ENCODE results near the gene CUBN.
"Not testable (repeated sequence)": the region's sequence is repeated elsewhere in the genome, so short reads cannot be mapped to it uniquely, and the experiment has no call there.

CUBN gene

DNA sequence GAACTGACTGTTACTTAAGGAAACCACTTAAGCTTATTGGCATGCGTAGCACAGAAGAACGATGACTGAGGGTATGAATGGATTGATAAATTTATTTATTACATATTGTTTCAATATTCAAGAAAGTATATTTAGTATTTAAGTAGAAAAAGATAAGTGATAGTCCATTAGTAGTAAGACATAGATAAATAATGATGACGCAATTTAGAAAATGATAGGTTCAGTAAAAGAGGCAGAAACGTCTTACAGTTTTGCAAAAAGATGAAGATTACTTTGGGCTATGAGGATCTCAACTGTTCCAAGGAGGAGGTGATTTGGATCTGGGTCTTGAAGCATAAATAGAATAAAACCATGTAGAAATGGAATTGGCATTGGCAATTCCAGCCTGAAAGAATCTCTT lies 275.8 kb downstream of the CUBN start:
- H3K27ac ChIP-seq, result no peak overlapping the region
- no peak for DNase-seq (ENCODE audit: low read depth, low spot score)

GRCh38 chr10:16853201-16853600 lies 276.4 kb downstream of the CUBN start:
- no peak overlapping the region for H3K27ac ChIP-seq
- no peak for DNase-seq (ENCODE audit: low read depth, low spot score)

- H3K27ac ChIP-seq, result no peak overlapping the region
- no peak for DNase-seq (ENCODE audit: low read depth, low spot score)
Observed at GRCh38 chr10:16852624-16853023, 277.0 kb downstream of the CUBN start.

- no peak overlapping the region for H3K27ac ChIP-seq
- DNase-seq (ENCODE audit: low read depth, low spot score), result no peak
Observed at GRCh38 chr10:16848562-16849154, 281.0 kb downstream of the CUBN start.

DNA sequence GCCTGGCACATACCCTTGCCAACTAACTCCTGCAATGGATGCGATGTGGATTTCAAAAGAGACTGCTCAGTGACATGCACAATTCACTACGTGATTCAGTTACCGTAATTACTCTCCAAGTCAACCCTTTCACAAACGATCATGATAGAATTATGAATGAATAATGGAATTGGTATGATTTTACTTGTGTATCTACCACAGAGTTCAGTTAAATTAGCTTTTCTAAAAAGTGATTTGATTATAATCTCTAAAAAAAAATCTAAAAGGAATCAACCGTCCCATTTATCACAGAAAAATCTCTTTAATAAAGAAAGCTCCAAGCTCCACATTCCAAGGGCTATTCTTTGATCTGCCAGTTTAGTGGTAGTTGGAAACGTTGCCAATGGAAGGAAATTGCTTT lies 282.0 kb downstream of the CUBN start:
- no peak for DNase-seq (ENCODE audit: low read depth, low spot score)
- no peak overlapping the region for H3K27ac ChIP-seq

DNA sequence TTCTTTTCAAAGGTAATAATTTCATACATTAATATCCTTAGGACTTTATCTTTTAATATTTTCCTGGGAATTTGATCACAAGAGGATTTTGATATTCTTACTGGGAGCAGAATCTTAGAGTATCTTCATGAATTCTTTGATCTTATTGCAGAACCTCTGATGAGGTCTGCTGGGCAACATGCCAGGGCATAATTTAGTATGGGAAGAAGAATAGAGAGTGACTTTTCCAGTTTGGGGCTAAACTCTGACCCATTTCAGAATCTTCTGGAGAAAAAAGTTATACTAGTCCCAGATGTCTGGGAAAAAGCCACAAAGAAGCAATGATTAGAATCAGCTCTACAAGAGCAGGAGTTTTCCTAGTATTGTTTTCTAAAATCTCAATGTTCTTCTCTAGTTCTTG lies 284.4 kb downstream of the CUBN start:
- no peak overlapping the region for H3K27ac ChIP-seq
- DNase-seq (ENCODE audit: low read depth, low spot score), result no peak

DNA sequence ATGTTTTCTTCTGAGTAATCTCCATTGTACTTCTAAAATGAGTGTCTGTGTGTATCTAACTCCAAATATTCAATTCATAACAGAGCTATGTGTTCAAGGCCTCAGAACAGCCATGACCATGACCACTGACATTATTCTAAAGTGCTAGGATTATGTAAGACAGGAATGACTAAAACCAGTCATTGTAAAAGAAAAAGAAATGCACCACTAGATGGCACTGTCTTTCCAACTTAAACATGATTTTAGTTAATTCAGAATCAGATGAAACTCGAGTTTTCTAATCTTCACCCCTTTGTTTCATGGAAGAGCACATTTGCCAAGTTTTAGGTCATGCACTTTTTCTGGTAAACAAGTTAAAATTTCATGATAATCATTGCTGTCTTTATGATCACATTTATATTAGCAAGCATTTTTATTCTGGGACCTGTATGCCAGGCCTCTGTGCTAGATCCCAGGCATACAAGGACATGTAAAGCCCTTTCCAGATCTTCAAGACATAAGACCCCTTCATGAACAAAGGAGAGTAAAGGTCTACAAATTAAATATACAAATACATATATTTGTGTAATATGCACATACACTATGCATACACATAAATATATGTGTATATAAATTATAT lies 286.2 kb downstream of the CUBN start:
- DNase-seq (ENCODE audit: low read depth, low spot score), result no peak
- H3K27ac ChIP-seq, result no peak overlapping the region

GRCh38 chr10:16835228-16835627 lies 294.4 kb downstream of the CUBN start:
- DNase-seq (ENCODE audit: low read depth, low spot score), result no peak
- no peak overlapping the region for H3K27ac ChIP-seq

DNA sequence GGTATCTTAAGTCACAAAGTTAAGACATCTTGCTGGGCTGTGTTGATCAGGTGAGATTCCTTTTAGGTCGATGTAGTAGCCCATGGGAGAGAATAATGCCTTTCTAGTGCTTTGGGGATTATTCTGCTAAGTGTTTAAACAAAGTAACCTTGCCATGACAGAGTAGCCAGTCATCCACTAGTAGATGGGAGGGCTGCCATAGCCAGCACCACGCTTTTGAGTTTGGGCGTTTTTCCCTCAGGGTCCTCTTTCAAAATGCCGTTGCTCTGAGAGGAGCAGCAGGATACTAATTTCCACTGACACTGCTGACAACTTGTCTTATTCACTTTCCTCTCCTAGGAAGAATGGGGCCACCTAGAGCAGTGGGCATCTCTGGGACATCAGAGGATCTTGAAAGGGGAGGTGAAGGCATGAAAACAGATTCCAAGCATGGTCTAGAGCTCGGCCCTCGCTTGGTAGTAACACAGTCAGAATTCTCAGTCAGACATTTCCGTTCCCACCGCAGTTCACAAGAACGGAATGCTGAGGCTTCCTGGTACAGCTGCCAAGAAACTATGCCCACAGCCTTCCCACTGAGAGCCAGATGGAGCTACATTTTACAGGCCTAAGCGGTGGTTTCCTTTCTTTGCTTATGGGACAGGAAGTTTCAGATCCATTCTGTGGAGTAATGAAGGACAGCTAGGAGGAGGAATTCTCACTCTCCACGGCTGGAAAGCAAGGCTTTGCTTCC lies 297.1 kb downstream of the CUBN start:
- peak; percentile 45 for DNase-seq (ENCODE audit: low read depth, low spot score)
- peak overlapping the region; percentile 63 for H3K27ac ChIP-seq

DNA sequence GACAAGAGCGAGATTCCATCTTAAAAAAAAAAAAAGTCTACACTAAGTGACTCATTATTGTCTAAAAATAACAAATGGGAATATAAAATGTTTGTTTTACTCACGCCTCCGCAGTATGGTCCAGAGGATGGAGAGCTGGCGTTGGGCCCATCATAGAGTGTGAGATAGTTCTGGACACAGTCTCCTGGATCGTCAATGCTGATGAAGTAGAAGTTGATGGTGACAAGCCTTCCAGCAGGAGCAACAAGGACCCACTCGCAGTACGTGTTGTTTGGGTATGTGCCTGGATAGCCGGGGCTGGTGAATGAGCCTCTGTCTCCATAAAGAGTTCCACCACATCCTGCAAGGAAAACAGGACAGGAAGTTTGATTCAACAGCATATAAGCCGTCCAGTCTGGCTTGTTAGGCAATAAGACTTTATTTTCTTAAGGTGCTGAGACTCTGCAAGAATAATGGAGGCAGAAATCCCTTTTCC lies 300.9 kb downstream of the CUBN start:
- no peak for DNase-seq (ENCODE audit: low read depth, low spot score)
- peak overlapping the region; percentile 18 for H3K27ac ChIP-seq

DNA sequence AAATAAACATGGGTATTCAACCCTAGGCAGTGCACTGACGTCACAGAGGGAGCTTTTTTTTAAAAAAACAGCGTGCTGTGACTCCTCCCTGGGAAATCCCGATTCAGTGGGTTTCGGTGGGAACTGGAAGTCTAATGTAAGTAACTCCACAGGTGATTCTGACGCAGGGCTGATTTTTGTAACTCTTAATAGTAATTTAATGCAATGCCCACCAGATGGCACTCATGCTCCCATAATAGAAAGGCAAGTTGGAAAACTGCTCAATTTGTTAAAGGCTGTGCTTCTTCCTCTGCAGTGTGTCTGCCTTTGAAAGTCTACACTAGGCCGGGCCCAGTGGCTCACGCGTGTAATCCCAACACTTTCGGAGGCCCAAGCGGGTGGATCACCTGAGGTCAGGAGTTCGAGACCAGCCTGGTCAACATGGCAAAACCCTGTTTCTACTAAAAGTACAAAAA lies 301.5 kb downstream of the CUBN start:
- H3K27ac ChIP-seq, result peak overlapping the region; percentile 18
- DNase-seq (ENCODE audit: low read depth, low spot score), result no peak

GRCh38 chr10:16827474-16827873 lies 302.1 kb downstream of the CUBN start:
- not testable (repeated sequence) for H3K27ac ChIP-seq; DNase-seq (ENCODE audit: low read depth, low spot score)

DNA sequence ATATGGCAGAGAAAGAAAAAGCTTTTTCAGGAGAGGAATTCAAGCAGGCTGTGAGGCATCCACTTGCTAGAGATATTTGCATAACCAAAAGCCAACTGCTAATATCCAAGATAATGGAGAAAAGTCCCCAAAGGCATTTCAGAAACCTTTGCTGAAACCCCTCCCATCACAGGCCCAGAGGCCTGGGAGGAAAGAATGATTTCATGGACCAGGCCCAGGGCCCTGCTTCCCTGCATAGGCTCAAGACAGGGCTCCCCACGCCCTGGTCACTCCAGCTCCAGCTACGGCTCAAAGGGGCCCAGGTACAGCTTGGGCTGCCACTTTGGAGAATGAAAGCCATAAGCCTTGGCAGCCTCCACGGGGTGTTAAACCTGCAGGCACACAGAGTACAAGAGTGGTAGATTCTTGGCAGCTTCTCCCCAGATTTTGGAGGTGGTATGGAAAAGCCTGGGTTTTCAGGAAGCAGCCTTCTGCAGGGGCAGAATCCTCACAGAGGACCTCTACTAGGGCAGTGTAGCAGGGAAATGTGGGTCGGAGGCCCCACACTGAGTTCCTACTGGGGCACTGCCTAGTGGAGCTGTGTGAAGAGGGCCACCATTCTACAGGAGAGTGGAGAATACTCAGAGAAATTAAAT lies 306.8 kb downstream of the CUBN start:
- no peak for DNase-seq (ENCODE audit: low read depth, low spot score)
- no peak overlapping the region for H3K27ac ChIP-seq

DNA sequence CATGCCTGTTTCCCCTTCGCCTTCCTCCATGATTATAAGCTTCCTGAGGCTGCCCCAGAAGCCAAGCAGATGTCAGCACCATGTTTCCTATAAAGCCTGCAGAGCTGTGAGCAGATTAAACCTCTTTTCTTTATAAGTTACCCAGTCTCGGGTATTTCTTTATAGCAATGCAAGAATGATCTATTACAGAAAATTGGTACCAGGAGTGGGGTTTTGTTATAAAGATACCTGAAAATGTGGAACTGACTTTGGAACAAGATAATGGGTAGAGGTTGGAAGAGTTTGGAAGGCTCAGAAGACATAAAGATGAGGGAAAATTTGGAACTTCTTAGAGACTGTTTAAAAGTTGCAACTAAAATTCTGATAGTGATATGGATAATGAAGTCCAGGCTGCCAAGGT lies 307.6 kb downstream of the CUBN start:
- DNase-seq (ENCODE audit: low read depth, low spot score), result no peak
- H3K27ac ChIP-seq, result no peak overlapping the region

- H3K27ac ChIP-seq, result no peak overlapping the region
- no peak for DNase-seq (ENCODE audit: low read depth, low spot score)
Observed at GRCh38 chr10:16820421-16820820, 309.2 kb downstream of the CUBN start.

- DNase-seq (ENCODE audit: low read depth, low spot score), result no peak
- H3K27ac ChIP-seq, result no peak overlapping the region
Observed at GRCh38 chr10:16820018-16820417, 309.6 kb downstream of the CUBN start.

DNA sequence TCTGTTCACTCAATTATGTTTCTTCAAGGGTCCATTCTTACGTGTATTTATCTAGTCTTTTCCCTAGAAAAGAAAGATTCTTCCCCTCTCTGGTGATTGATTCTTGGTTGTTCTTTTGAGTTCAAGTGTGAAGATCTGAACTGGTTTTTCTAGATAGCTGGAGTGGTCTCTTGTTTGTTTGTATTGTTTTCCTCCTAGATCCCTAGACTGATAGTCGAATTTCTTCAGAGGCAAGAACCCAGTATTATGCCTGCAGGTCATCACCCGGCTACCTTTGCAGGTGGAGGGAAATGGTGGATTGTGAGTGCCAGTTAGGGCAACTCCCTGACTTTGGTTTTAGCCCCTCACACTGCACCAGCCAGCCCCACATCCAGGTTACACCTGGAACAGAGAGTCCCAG lies 310.2 kb downstream of the CUBN start:
- no peak for DNase-seq (ENCODE audit: low read depth, low spot score)
- no peak overlapping the region for H3K27ac ChIP-seq

DNA sequence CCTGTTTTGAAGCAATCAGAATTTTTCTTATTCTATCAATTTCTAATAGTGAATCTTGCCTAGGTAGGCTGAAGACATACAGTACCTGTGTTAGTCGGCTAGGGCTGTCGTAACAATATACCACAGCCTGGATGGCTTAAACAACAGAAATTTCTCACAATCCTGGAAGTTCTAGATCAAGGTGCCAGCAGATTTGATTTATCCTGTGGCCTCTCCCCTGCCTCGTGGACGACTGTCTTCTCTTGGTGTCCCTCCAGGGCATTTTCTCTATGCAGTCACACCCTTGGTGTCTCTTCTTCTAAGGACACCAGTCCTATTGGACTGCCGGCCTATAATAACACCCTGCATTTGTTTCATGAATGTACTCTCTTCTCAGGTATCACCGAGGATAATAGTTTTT lies 310.6 kb downstream of the CUBN start:
- no peak overlapping the region for H3K27ac ChIP-seq
- DNase-seq (ENCODE audit: low read depth, low spot score), result no peak

DNA sequence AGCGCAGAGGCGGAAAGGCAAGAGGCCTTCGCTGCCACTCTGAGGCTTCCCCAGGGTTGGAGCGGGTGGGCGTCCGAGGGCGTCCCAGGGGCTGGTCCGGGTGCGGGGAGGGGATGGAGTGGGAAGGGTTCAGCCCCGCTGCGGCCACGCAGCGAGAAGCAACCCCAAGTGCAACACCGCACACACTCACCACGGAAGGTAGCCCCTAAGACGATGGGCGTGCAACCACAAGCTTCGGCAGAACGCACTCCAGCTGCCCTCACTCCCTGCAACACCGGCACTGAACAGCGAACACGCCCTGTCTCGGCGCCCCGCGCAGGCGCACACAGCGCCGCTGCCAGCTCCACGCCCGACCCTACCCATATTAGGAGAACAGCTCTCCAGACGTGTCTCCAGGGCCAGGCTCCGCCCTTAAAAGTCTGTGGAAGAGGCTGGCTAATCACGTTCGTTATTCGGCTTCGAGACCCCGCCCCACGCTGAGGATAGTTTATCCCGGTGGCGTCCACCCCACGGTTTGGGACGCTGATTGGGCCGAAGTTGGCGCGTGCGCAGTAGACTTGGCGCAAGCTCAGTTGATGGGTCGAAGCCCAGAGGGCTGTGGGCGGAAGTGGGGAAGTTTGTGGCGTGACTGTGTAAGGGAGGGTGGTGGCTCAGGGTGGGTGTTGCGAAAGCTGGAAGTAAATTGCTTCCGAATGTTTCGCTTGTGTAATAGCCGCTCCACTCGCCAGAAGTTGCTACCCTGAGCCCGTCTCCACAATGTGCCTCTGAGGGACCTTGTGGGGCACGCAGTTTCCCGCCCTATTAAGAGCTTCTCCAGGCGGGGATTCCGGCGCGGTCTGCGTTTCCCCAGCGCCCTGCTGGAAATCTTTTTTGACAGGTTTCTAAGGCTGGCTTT lies 312.2 kb downstream of the CUBN start, which contains the start of gene RSU1:
Gene RSU1, minus strand, starts transcription at position 300 of the 895 bp plus-strand sequence. CDS start 343 bp downstream, outside the sequence.
- H3K27ac ChIP-seq, result peak within 1 kb of the TSS; percentile 85
- peak; percentile 96 for DNase-seq (ENCODE audit: low read depth, low spot score)

- no peak for DNase-seq (ENCODE audit: low read depth, low spot score)
Observed at GRCh38 chr10:16816830-16817124, 312.8 kb downstream of the CUBN start.

More at GRCh38 chr10:16816830-16817124, 312.8 kb downstream of the CUBN start:
- H3K27ac ChIP-seq, result peak overlapping the region; percentile 85

Measured in epithelial cell of prostate (primary cell).